Neural cell (in vitro differentiated cells): ENCODE measurements around the gene IFT20.

ENCODE experiments used
- EP300 ChIP-seq: fragments of 450-650 bp; conservative IDR thresholded peaks from 2 replicates; pipeline ENCODE4 v1.6.1; 2014; ENCODE audit warnings: antibody characterized with exemption, mild to moderate bottlenecking, moderate library complexity; ENCODE audit not compliant: poor library complexity, severe bottlenecking
- EZH2 ChIP-seq: fragments of 200-600, 300-800 bp; shearing (Covaris generic), sonication (generic); IDR thresholded peaks from 2 replicates; pipeline ENCODE4 v1.6.1; 2014; ENCODE audit warnings: antibody characterized with exemption, low read length, borderline replicate concordance, mild to moderate bottlenecking; ENCODE audit not compliant: insufficient read depth, poor library complexity, severe bottlenecking
- POLR2AphosphoS5 ChIP-seq: IDR thresholded peaks from 2 replicates; pipeline ENCODE4 v1.6.1; 2012
- SMC3 ChIP-seq: fragments of 450-650 bp; conservative IDR thresholded peaks from 2 replicates; pipeline ENCODE4 v1.6.1; 2014; ENCODE audit warnings: antibody characterized with exemption, mild to moderate bottlenecking, moderate library complexity; ENCODE audit not compliant: poor library complexity
- TF ChIP-seq, protein P1 (sequence below): fragments of 450-650 bp; IDR thresholded peaks from 2 replicates; pipeline ENCODE4 v1.5.1; 2014; ENCODE audit warnings: antibody characterized with exemption, mild to moderate bottlenecking, moderate library complexity; ENCODE audit not compliant: poor library complexity, severe bottlenecking

DNA sequence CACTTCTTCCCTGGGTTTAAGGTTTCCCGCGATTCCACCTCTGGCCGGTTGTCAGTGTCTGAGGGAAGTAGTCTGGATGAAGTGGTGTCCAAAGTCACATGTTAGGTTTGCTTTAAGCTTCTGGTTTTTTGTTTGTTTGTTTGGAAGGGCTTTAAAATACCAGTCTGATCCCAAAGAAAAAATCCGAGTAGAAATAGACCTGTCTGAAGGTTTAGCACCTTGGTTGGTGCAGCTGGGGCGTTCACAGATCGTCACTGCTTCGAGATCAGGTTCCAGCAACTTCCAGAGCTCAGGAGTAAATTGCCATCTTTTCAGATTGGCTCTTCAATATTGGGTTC is 15.7 kb downstream of the IFT20 start:
- TF ChIP-seq, protein P1, sequence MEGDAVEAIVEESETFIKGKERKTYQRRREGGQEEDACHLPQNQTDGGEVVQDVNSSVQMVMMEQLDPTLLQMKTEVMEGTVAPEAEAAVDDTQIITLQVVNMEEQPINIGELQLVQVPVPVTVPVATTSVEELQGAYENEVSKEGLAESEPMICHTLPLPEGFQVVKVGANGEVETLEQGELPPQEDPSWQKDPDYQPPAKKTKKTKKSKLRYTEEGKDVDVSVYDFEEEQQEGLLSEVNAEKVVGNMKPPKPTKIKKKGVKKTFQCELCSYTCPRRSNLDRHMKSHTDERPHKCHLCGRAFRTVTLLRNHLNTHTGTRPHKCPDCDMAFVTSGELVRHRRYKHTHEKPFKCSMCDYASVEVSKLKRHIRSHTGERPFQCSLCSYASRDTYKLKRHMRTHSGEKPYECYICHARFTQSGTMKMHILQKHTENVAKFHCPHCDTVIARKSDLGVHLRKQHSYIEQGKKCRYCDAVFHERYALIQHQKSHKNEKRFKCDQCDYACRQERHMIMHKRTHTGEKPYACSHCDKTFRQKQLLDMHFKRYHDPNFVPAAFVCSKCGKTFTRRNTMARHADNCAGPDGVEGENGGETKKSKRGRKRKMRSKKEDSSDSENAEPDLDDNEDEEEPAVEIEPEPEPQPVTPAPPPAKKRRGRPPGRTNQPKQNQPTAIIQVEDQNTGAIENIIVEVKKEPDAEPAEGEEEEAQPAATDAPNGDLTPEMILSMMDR: no peak
- TF ChIP-seq SMC3: no peak
- no peak for TF ChIP-seq POLR2AphosphoS5
- TF ChIP-seq EP300: no peak
- no peak for TF ChIP-seq EZH2
